Stimulated activated CD8-positive, alpha-beta memory T cell treated with anti-CD3 and anti-CD28 coated beads, Interleukin-12 subunit alpha, Interleukin-12 subunit beta, amount 100 ng/mL, for 1 hour (primary cell): ENCODE measurements around the gene CHAF1A.

Source experiments
- DNase-seq: peaks from one replicate; pipeline ENCODE4 v3.0.0-alpha.2; 2020; ENCODE audit warnings: low read depth

Gene CHAF1A, protein sequence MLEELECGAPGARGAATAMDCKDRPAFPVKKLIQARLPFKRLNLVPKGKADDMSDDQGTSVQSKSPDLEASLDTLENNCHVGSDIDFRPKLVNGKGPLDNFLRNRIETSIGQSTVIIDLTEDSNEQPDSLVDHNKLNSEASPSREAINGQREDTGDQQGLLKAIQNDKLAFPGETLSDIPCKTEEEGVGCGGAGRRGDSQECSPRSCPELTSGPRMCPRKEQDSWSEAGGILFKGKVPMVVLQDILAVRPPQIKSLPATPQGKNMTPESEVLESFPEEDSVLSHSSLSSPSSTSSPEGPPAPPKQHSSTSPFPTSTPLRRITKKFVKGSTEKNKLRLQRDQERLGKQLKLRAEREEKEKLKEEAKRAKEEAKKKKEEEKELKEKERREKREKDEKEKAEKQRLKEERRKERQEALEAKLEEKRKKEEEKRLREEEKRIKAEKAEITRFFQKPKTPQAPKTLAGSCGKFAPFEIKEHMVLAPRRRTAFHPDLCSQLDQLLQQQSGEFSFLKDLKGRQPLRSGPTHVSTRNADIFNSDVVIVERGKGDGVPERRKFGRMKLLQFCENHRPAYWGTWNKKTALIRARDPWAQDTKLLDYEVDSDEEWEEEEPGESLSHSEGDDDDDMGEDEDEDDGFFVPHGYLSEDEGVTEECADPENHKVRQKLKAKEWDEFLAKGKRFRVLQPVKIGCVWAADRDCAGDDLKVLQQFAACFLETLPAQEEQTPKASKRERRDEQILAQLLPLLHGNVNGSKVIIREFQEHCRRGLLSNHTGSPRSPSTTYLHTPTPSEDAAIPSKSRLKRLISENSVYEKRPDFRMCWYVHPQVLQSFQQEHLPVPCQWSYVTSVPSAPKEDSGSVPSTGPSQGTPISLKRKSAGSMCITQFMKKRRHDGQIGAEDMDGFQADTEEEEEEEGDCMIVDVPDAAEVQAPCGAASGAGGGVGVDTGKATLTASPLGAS

DNA sequence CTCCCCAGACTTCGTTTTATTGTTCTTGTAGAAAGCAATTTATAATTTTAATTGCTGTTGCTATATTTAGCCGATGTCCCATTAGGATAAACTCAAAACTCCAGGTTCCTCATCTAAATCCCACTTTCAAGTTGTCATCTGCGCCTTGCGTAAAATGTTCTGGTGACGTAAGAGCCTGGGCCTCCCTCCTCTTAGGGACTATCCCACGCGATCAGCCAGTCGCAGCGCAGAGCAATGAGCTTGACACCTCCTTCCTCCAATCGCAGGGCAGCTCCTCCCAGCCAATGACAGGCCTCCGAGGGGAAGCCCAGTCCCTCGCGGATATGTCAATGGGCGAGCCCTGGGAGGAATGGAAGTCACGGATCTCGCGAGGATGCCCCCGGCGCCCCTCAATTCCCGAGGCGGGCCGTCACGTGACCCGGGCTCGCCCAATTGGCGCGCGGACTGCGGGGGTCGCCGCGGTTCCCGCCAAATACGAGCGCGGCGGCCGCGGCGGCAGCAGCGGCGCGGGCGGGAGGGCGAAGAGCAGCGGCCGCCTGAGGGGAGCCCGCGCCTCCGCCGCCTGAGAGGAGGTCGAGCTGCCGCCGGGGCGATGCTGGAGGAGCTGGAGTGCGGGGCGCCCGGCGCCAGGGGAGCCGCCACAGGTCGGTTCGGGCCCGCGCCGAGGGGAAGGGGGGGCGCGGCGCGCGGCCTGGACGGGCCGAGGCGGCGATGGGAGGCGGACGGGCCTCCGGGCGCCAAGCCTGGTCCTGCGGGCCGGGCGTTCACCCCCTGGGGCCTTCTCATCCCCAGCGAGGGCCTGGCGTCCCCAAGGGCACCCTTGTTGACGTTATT lies at the start of gene CHAF1A:
Gene CHAF1A, plus strand, starts transcription at position 470 of the 834 bp plus-strand sequence. Its CDS starts 123 bp downstream, at position 593.
- peak; percentile 98 for DNase-seq

DNA sequence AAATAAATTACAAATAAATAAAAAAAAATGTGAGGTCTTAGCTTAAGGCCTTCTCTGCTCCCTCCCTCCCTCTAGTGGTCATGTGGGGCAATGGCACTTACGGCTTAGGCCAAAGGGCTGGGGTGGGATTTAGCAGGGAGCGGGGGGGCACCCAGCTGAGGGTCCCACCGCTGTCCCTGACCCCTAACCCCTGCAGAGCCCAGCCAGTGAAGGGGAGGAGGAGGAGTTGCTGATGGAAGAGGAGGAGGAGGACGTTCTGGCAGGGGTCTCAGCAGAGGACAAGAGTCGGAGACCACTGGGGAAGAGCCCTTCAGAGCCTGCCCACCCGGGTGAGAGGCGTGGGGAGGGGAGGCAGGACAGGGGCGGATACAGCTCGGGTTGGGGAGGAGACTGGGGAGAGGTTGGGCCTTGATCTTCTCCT lies 49.7 kb upstream of the CHAF1A start:
- no peak for DNase-seq

DNA sequence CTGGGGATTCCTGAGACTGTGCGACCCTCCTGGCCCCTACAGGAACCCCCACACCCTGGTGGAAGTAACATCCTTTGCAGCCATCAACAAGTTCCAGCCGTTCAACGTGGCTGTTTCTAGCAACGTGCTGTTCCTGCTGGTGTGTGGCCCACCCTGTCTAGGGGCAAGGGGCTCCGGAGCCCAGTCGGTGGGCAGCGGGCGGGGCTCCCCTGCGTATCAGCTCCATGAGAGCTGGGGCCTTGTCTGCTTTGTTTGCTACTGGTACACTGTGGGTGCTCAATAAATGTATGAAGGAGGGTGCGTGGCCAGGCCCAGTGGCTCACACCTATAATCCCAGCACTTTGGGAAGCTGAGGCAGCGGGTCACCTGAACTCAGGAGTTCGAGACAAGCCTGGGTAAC lies 48.2 kb upstream of the CHAF1A start:
- no peak for DNase-seq

DNA sequence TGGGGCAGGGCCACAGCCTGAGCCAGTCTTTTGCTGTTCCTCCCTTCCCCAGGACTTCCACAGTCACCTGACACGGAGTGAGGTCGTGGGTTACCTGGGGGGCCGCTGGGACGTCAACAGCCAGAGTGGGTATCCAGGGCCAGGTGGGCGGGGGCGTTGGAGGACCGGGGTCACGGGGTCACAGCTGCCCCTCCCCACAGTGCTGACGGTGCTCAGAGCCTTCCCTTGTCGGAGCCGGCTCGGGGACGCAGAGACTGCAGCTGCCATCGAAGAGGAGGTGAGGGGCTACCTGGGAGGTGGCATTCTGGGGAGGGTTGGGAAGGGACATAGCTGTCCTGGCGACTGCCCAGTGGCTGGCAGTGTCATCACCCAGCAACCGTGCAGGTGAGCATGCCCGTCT lies 47.5 kb upstream of the CHAF1A start:
- DNase-seq: no peak

DNA sequence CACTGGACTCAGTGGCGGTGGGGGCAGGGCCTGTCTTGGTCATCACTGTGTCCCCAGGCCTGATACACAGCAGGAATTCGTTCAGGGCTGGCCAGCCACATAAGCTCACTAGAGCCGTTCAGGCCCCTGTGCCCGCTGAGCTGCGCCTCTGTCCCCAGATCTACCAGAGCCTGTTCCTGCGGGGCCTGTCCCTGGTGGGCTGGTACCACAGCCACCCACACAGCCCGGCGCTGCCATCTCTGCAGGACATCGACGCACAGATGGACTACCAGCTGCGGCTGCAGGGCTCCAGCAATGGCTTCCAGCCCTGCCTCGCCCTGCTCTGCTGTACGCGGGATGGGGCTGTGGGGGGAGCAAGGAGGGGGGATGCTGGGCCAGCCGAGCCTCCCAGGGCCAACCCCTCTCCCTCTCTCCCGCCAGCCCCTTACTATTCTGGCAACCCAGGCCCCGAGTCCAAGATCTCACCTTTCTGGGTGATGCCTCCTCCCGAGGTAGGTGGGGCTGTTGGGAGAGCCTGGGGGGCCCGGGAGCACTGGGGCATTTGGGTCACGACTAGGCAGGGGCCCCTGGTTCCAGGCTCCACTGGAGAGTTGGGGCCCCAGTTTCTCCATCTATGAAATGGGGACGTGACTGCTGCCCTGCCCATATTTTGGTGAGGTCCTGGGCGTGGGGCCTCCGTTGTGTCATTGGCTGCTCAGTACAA lies 45.2 kb upstream of the CHAF1A start:
- DNase-seq: no peak

DNA sequence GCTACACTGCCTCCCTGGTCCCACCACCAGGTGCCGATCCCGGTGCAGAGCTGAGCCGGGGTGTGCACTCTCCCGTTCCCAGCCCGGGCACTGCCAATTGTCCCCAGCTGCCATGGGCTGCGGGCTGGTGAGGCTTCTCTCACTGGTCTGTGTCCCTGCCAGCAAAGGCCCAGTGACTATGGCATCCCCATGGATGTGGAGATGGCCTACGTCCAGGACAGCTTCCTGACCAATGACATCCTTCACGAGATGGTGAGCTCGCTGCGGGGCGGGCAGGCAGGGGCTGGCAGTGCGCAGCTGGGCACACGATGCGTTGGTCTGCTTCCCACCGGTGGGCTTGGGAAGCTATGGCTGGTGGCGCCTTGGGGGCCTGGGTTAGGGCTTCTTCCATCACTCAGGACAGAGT lies 44.5 kb upstream of the CHAF1A start:
- no peak for DNase-seq

DNA sequence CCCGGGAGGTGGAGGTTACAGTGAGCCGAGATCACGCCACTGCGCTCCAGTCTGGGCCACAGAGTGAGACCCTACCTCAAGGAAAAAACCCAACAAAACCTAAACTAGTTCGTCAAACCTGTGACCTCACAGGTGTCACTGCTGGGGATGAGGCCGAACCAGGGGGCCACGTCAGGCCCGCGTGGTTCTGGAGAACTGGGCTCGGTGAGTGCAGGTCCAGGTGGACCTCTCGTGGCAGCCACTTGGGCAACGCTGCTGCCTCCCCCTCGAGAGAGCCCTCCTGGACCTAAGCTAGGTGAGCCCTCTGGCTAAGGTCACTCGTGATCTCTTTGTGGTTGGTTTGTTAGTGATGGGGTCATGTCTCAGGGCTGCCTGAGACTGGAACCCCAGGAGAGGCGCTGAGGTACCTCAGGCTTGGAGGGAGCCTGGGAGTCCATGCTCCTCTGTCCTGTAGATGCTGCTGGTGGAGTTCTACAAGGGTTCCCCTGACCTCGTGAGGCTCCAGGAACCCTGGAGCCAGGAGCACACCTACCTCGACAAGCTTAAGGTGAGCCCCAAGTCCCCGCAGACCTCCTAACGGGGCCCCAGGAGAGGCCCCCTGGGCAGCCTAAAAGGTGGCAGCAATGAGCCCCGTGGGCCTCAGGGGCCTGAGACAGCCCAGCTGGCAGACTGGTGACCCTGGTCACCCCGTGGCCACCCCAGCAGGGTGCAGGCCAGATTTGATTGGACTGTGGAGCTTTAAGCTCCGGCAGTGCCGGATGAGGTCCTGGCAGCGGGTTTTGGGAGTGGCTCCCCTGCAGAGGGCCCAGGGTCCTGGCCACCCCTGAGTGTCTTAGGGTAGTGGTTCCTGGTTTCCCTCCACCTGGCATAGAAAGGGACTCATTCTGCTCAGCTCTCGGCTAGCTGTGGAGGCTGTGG lies 43.5 kb upstream of the CHAF1A start:
- DNase-seq: no peak

DNA sequence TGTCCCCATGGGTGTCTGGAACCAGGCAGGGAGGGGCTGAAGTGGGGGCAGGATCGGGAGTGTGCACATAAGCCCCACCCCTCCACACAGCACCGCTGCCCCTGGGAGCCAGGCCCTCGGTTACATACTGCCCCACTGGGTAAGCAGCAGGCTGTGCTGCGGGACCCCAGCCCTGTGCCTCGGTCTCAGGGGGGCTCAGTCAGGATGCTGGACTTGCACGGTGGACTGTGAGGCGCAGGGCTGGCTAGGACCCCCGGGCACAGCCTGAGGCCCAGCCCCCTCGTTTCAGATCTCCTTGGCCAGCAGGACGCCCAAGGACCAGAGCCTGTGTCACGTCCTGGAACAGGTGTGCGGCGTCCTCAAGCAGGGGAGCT lies 42.8 kb upstream of the CHAF1A start:
- DNase-seq: no peak

DNA sequence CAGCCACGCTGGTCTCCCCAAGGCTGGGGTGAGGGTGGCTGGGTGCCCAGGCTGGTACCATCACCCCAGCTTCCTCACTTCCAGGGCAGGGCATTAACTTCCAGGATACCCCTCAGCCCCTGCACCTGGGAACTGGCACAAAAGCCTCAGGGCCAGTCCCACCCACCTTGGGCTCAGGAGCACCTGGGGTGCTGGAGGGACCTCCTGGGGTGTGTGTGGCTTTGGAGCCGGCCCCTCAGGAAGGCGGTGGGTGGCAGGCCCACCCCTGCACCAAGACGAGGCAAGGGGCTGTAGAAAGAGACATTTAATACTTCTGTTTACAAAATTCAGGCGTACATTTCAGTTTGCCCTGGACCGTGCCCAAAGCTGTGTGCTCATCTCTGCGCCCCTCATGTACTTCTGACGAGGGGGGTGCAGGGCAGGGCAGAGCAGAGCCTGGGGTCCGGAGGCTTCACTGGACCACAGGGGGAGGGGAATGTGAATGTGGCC lies 42.3 kb upstream of the CHAF1A start:
- no peak for DNase-seq

DNA sequence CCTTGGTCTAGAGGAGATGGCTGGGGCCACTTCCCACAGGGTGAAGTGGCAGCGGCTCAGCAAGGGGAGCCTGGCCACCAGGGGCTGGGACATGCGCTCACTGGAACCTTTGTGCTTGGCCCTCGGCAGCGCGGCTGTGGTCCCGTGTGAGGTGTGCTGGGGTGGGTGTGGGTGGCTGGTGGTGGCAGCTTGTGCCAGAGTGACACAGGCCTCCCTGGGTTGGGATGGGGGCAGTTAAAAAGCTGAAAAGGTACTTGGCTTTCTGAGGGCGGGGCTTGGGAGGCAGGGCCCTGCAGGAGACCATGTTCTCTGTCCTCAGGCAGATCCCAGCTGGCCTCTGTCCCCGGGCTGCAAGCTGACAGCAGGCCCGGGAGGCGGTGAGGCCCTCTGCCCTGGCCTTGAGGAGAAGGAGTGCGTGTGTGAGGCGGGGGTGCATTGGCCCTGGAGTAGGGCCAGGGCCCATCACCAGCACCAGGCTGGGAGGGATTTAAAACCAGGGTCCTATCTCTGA lies 41.7 kb upstream of the CHAF1A start:
- DNase-seq: no peak

DNA sequence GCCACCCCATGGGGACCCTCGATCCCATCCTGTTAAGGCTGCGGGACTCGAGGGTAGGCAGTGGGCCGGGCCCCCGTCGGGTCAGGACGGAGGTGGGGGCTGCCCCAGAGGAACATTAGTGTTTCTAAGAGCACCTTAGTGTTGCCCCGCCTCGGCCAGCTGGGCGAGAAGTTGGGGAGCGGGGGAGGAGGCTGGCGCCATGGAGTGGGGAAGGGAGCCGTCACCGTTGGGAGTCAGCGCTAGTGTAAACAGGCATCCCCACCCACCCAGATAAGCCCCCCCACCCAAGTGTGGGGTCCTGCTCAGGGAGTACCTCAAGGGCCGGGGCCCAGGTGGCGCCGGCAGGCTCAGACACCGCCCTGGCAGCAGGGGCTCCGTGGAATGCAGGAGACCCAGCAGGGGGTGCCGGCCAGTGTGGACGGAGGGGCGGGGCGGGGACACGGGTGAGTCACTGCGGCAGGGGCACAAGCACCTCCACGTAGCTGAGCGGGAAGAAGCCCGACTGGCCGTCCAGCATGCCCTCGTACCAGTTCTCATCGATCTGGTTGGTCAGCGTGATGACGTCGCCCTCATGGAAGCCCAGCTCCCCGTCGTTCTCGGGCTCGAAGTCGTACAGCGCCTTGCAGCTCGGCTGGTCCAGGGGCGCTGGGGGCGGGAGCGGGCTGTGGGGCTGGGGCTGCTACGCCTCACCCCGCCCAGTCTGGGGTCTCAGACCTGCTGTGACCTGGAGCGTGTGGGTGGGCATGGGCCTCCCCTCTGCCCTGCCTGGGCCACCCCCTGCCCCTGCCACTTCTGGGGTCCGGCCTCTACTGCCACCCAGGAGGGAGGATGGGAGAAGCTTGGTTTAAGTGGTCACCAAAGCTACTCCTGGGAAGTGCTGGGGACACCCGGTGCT lies 41.0 kb upstream of the CHAF1A start:
- no peak for DNase-seq

DNA sequence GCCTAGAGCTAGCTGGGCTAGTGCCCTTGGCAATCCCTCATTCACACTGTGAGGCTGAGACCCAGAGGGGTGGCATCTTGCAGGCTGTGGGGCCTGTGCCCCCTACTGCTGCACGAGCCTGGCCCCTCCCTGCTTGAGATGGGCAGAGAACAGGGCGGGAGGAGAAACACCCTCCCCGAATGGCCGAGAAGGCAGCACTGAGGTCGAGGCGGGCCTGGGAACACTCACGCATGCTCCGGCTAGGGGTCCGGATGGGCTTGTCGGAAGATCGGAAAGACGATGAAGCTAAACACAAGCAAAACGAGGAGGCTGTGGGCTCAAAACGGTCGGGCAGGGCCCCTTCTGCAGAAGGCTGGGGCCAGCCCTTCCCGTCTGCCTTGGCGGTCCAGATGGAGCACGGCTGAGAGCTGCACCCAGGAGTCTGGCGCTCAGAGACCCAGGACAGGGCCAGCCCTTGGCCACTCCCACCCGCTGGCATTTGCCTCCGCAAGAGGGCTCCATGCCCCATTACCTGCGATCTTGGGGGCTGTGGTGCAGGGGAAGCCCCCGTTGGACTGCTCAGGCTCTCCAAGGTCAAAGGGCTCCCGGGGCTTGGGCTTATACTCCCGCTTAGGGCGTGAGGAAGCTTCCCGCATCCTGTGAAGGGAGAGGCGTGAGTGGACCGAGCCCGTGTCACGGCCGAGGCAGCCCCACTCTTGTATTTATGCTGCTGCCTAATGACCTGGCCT lies 40.2 kb upstream of the CHAF1A start:
- DNase-seq: no peak

DNA sequence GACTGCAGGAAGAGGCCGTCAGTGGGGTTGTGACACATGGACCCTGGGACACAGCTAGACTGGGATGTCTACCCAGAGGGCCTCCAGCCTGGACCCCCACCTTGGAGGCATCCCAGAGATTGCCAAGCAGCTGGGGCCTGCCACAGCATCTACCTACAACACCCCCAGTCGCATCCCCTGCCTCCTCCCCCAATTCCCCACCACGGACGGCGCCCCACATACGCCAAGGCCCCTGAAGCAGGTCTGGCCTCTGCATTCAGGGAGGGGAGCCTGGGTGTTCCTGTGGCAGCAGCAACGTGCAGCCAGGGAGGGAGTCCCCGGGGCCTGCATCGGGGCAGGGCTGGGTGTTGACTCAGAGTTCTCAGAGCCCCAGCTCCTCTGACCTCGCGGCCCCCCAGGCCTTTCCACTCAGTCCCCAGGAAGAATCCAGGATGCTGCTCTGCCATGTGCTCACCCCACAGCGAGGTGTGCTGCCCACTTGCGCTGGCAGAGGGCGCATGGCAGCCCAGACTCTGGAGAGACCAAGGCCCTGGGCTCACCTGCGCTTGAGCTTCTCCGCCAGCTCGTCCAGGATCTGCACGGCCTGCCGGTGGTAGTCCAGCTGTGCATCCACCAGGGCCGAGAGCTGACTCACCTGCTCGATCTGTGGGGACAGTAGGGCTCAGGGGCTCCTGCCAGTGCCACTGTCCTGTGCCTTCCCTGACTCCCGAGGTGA lies 39.5 kb upstream of the CHAF1A start:
- DNase-seq: no peak

DNA sequence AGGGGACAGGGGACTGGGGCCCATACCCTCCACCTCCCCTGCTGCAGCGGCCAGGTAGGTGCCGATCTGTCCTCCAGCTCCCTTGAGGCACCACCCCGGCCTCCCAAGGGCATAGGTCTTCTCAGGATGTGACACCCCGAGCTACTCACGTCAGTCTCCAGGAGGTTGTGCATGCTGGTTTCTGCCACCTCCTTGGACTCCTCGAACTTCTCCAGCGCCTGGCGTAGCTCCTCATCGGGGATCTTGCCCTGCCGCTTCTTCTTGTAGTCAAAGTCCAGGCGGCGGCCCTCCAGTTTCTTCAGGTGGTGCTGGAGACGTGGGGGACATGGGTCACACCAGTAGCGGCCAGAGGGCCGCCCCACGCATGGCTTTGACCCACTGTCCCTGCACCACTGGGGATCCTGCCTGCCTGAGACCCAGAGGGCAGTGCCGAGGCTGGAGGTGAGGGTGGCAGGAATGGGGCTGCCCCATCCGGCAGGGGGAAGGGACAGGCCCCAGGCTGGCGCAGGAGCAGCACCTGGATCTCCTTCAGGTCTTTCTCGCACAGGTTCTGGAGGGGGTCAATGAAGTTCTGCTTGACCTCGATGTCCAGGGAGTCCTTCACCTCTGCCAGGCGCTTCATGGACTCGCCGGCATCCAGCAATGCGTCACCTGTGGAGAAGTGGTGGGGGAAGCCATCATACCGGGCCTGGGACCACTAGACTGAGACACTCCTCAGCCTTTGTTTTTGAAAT lies 38.7 kb upstream of the CHAF1A start:
- no peak for DNase-seq

DNA sequence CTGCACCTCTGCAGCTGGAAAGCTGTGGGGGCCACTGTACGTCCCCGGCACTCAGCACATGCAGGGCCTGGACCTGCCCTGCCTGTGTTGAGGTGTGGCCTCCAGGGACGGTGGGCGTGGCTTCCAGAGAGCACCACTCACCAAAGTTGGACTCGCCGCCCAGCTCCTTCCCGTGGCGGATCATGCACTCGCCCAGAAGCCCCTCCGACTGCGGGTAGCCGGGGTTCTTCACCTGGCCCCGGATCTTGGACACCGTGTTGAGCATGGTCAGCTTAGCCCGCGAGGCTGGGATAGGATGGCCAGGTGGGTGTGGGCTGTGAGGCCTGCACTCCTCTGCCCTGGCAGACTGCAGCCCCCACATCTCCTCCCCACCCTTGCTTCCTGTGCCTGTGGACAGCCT lies 37.1 kb upstream of the CHAF1A start:
- DNase-seq: no peak

DNA sequence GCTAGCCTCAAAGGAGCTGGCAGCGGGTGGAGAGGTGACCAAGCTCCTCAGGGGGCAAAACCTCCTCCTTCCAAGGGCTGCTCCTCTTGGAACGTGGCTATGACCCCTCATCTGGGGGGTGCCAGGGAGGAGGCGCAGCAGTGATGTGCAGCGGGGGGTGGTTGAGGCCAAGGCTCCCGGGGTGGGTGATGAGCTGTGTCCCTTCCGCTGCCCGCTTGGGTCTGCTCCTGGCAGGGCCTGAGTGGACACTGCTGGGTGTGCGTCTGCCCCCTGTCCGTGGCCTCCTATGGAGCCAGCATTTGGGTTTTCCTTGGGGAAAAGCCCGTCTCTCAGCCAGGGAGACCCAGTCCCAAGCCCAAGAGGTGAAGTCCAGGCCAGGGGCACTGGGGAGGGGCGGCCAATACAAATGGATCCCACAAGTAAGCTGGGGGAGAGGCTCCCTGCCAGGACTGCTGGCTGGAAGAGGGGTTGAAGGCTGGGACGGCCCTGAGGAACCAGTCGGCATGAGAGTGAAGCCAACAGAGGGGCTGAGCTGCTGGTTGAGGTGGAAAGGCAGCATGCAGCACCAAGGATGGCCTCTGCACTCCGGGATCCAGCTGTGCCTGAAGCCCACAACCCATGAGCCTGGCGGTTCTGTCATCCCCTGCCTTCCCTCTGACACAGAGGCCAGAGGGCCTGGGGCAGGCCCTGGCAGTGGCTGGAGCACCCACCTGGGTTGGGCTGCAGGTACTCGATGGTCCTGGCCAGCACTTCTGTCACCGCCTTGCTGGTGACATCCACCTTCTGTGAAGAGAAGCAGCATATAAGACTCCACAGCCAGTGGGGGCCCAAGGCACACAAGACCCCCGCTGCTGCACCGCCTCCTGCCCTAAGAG lies 36.4 kb upstream of the CHAF1A start:
- DNase-seq: no peak
